Thoracic aorta (tissue), 2 donors: ENCODE measurements around the gene ATRNL1. TPM values are rescaled to one million over a fixed set of nuclear protein-coding genes. Genes with fewer than 3 reads are reported as not detected.
A peak's percentile ranks its signal among the peaks of the same experiment; 100 is the strongest.

Source experiments
- ATAC-seq: fragments of 150-250 bp; one replicate; pipeline ENCODE4 v1.8.0; 2017; ENCODE audit warnings: low read depth; ENCODE audit not compliant: insufficient number of reproducible peaks, low FRiP score
- DNase-seq: peaks from one replicate; pipeline ENCODE4 v3.0.0-alpha.2; 2020; ENCODE audit warnings: low spot score
- H3K27ac ChIP-seq, 2 donors: fragments of 200-600 bp; sonication (generic); 1 replicate in 1 of 2; 2 replicates in 1 of 2; pipeline ENCODE4 v1.5.1; 2016; ENCODE audit warnings: mild to moderate bottlenecking in 2 of 2, moderate library complexity in 2 of 2
- H3K27me3 ChIP-seq: fragments of 200-600 bp; sonication (generic); replicated peaks from 2 replicates; pipeline ENCODE4 v1.6.0; 2016; ENCODE audit warnings: mild to moderate bottlenecking; ENCODE audit not compliant: insufficient read depth
- H3K36me3 ChIP-seq: fragments of 200-600 bp; sonication (generic); one replicate; pipeline ENCODE4 v1.5.1; 2016
- H3K4me1 ChIP-seq, 2 donors: fragments of 200-600 bp; sonication (generic); 1 replicate in 1 of 2; 2 replicates in 1 of 2; pipeline versions ENCODE4 v1.5.1 to v1.6.0; 2016; ENCODE audit warnings: low read depth in 2 of 2, mild to moderate bottlenecking in 1 of 2; ENCODE audit not compliant: control insufficient read depth in 1 of 2
- H3K4me3 ChIP-seq: fragments of 200-600 bp; sonication (generic); 2 replicates; pipeline ENCODE4 v1.5.1; 2016; ENCODE audit warnings: mild to moderate bottlenecking
- H3K9me3 ChIP-seq: fragments of 200-600 bp; sonication (generic); 2 replicates; pipeline ENCODE4 v1.5.1; 2016
- total RNA-seq, 2 donors: library from RNA; depleted of rRNA; stranded (reverse); fragments of >200 nt; gene quantifications; one replicate each; pipeline versions ENCODE4 v1.1.0 to v1.2.3, GENCODE V29; 2016
- TF ChIP-seq, protein P1 (sequence below): fragments of 200-600 bp; sonication (generic); IDR thresholded peaks from one replicate; pipeline ENCODE4 v1.5.1; 2019; ENCODE audit warnings: antibody characterized with exemption

The ATRNL1 gene
- total RNA-seq, 2 donors from 2014 or later = 24.6 to 57.4 TPM

DNA sequence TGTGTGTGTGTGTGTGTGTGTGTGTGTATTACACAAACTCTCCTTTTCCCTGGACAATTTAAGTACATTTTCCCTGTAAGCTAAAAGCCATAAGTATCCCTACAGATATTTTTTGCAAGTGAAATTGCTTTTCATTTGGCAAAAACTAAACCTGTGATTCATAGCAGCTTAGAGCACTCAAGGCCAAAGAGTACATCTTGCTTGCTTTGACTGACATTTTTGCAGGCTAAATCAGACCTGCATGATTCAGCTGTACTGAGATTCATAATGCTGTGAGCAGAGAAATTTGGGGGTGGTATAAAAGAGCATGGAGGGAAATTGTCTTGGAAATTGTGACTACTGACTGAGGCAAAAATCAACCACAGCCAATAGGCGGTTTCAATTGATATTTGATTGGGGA, 679.4 kb downstream of the ATRNL1 start:
- TF ChIP-seq, protein P1, sequence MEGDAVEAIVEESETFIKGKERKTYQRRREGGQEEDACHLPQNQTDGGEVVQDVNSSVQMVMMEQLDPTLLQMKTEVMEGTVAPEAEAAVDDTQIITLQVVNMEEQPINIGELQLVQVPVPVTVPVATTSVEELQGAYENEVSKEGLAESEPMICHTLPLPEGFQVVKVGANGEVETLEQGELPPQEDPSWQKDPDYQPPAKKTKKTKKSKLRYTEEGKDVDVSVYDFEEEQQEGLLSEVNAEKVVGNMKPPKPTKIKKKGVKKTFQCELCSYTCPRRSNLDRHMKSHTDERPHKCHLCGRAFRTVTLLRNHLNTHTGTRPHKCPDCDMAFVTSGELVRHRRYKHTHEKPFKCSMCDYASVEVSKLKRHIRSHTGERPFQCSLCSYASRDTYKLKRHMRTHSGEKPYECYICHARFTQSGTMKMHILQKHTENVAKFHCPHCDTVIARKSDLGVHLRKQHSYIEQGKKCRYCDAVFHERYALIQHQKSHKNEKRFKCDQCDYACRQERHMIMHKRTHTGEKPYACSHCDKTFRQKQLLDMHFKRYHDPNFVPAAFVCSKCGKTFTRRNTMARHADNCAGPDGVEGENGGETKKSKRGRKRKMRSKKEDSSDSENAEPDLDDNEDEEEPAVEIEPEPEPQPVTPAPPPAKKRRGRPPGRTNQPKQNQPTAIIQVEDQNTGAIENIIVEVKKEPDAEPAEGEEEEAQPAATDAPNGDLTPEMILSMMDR = no peak
- peak overlapping the region; percentile 40 to 72 for H3K27ac ChIP-seq
- H3K36me3 ChIP-seq = no peaks in the 10 kb centered on the region
- peak overlapping the region; percentile 5 for H3K4me3 ChIP-seq
- no peaks in the 10 kb centered on the region for H3K9me3 ChIP-seq
- ATAC-seq (peak; percentile 70), DNase-seq (no peak)
- no peaks in the 10 kb centered on the region for H3K27me3 ChIP-seq
- peaks cover 13 to 24% of the 10 kb centered on the region in 2 donors for H3K4me1 ChIP-seq

DNA sequence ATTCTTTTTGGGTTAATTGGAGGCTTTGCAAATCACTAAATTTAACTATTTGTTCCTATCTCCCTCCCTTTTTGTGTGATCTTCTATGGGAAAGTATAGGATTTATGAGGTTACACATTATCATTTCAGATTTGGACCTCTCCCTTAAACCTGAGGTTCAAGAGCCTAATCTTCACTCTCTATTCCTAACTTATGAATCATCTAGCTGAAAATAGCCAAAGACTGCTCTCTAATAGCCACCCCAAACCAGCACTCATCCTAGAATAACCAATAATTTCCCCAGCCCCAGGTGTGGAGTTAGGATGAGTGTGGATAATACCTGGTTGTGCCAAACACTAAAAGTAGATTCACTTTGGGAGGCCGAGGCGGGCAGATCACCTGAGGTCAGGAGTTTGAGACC, 680.7 kb downstream of the ATRNL1 start:
- no peaks in the 10 kb centered on the region for H3K9me3 ChIP-seq
- no peaks in the 10 kb centered on the region for H3K27me3 ChIP-seq
- peaks cover 13 to 24% of the 10 kb centered on the region in 2 donors for H3K4me1 ChIP-seq
- H3K27ac ChIP-seq = peak overlapping the region; percentile 40 to 72
- H3K36me3 ChIP-seq = no peaks in the 10 kb centered on the region
- TF ChIP-seq, protein P1 = no peak
- ATAC-seq (no peak), DNase-seq (no peak)
- no peak overlapping the region for H3K4me3 ChIP-seq

DNA sequence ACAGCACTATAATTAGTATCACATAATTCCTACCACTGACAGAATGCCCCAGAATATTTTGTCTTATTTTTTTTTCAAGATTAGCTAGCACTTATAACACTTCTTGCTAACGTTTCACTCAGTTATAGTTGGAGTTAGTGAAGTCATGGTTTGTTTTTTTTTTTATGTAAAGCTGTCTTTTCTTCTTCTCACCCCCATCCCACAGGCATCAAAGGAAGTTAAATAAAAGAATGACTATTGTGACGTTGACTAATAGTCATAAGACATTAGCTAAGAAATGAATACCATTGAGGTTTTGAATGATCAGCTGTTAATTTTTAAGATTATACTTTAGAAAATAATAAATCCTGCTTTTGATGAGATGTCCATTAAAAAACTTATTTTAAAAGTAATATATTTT, 681.6 kb downstream of the ATRNL1 start:
- H3K4me3 ChIP-seq = no peak overlapping the region
- DNase-seq (no peak), ATAC-seq (no peak)
- peaks cover 13 to 24% of the 10 kb centered on the region in 2 donors for H3K4me1 ChIP-seq
- no peaks in the 10 kb centered on the region for H3K36me3 ChIP-seq
- TF ChIP-seq, protein P1 = no peak
- H3K9me3 ChIP-seq = no peaks in the 10 kb centered on the region
- no peaks in the 10 kb centered on the region for H3K27me3 ChIP-seq
- H3K27ac ChIP-seq = peak overlapping the region in 1 of 2 donors; percentile 72

DNA sequence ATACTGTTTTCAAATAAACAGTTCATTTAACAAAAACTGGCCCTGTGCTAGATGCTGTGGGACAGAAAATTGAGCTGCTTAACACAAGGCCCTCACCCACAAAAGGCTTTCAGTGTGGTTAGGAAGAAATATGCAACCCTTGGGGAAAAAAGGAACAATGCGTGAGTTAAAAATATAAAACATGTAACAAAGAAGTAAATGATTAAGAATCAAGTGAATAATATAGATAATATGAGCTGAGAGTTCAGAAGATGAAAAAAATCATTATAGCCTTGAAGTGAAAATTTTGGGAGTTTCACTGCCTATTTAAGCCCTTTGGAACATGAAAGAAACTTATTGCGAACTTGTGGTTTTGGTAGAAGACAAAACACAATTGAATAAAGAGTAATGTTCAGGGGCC, 684.5 kb downstream of the ATRNL1 start:
- no peak for DNase-seq
- H3K36me3 ChIP-seq = no peaks in the 10 kb centered on the region
- H3K27ac ChIP-seq = no peak overlapping the region
- TF ChIP-seq, protein P1 = no peak
- no peaks in the 10 kb centered on the region for H3K27me3 ChIP-seq
- no peak overlapping the region for H3K4me3 ChIP-seq
- no peaks in the 10 kb centered on the region for H3K9me3 ChIP-seq
- H3K4me1 ChIP-seq = peaks cover 13 to 19% of the 10 kb centered on the region in 2 donors
- ATAC-seq = no peak

DNA sequence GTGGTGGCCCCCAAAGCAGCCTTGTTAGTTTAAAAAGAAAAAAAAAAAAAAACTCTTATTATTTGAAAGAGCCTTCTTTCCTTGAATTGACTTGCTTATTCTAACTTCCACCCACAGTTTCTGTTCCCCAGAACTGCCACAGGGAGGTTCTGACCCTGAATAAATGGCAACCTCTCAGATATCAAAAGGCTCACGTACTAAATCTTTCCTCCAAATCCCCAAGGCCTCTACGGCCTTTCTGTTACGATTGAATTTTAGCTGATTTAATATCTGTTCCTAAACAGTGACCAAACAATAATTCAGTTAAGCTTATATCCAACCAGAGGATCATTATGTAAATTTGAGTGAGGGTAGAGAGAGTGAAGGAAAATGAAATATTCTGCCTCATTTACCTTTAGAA, 697.1 kb downstream of the ATRNL1 start:
- DNase-seq (no peak), ATAC-seq (no peak)
- H3K9me3 ChIP-seq = no peaks in the 10 kb centered on the region
- TF ChIP-seq, protein P1 = no peak
- H3K36me3 ChIP-seq = no peaks in the 10 kb centered on the region
- no peak overlapping the region for H3K27ac ChIP-seq
- no peaks in the 10 kb centered on the region for H3K4me1 ChIP-seq
- no peak overlapping the region for H3K4me3 ChIP-seq
- H3K27me3 ChIP-seq = no peaks in the 10 kb centered on the region
